GM19238 (cell line): Measurements from ENCODE around the gene STYXL1.
"Not testable (repeated sequence)": the region's sequence is repeated elsewhere in the genome, so short reads cannot be mapped to it uniquely, and the experiment has no call there.

ENCODE experiments used
- DNase-seq: peaks from one replicate; pipeline ENCODE4 v3.0.0; 2011; ENCODE audit warnings: low spot score; ENCODE audit not compliant: insufficient read length

Gene STYXL1

GRCh38 chr7:76065016-76065612, 17.3 kb upstream of the STYXL1 start:
- DNase-seq = no peak

GRCh38 chr7:76064208-76064970, 16.6 kb upstream of the STYXL1 start:
- no peak for DNase-seq

DNA sequence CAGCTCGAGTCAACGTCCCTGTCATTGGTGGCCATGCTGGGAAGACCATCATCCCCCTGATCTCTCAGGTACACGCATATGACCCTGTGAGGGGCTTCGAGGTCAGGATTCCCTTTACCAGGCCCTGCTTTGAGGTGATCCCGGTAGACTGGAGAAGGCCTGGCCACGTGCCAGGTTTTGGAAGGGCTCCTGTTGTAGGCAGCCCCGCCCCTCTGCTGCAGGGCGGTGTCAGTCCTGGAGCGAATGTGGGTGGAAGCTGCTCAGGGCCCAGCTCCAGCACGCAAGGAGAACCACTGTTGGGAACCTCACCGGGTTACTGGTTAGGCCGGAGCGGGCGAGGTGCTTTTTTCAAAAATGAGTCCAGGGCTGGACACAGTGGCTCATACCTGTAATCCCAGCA, 15.7 kb upstream of the STYXL1 start:
- DNase-seq = no peak

GRCh38 chr7:76063114-76063513, 15.3 kb upstream of the STYXL1 start:
- DNase-seq = no peak

DNA sequence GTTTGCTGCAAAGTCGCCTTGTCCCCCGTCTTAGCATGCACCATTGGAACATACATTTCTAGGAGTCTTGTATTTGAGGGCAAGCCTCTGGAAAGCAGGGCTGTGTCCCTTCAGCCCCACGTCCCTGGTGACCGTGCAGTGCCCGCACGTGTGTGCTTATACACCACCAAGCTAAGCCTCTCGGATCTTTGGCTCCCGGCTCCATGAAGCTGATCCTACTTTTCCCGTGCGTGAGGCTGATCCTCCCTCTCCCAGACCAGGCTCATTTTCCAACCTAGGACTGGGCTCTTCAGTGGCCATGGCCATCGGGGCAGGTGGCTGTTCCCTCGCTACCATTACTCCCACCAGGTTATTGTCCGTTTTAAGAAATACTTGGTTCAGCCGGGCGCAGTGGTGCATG, 14.5 kb upstream of the STYXL1 start:
- no peak for DNase-seq

GRCh38 chr7:76060842-76061241, 13.0 kb upstream of the STYXL1 start:
- DNase-seq = no peak

- DNase-seq = not testable (repeated sequence)
Observed at GRCh38 chr7:76058745-76059144, 10.9 kb upstream of the STYXL1 start.

GRCh38 chr7:76057813-76058145, 10.0 kb upstream of the STYXL1 start:
- DNase-seq = no peak

- DNase-seq = no peak
Observed at GRCh38 chr7:76057103-76057812, 9.5 kb upstream of the STYXL1 start.

GRCh38 chr7:76056241-76056640, 8.4 kb upstream of the STYXL1 start:
- DNase-seq = no peak

GRCh38 chr7:76054123-76055120, 6.6 kb upstream of the STYXL1 start:
- DNase-seq = no peak

DNA sequence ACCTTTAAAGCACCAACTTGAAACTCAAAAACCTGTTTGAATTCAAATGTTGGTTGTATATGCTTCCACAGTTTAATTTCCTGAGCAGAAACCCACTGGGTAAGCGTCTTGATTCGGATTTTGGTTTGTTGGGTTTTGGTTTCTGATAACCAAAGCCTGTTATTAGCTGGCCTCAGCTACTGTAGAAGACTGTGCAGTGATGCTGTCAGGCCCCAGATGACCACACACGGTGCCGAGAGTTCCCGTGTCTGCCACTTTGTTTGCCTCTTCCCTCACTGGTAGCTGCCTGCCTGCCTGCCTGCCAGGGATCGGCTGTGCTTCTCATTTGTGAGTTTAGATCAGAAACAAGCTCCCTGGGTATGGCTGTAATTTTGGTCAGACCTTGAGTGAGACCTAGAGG, 5.7 kb upstream of the STYXL1 start:
- DNase-seq = no peak

- not testable (repeated sequence) for DNase-seq
Observed at GRCh38 chr7:76052681-76053080, 4.9 kb upstream of the STYXL1 start.

- DNase-seq = no peak
Observed at GRCh38 chr7:76051840-76052239, 4.0 kb upstream of the STYXL1 start.

DNA sequence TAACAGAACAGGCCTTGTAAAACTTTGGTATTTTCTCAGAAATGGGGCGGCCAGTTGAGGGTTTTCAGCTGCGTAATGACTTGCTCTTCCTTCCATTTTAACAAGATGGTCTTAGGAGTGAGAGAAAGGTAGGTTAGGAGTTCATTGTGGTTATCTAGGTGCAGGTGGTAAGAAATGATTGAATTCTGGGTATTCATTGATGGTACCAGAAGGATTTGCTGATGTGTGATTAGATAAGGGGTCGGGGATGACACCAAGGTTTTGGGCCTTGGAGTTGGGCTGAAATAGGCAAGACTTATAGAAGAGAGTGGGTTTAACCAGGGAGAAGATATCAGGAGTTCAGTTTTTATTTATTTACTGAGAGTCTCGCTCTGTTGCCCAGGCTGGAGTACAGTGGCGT, 2.7 kb upstream of the STYXL1 start:
- no peak for DNase-seq

DNA sequence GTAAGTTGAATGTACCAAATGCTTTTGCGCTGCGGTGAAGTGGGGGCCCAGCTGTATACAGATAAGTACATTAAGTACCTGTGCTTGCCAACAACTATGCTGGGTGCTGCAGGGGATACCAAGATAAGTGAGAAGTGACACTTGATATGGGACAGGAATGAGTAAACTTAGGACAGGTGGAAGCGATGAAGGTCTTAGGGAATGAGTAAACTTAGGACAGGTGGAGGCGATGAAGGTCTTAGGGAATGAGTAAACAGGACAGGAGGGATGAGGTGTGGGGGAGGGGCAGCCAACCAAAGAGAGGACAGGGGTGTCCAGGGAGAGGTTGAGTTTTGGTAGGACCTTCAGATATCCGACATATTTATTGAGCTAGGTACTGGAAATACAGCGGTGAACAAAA, 1.5 kb upstream of the STYXL1 start:
- DNase-seq = no peak

GRCh38 chr7:76048668-76048988, 828 bp upstream of the STYXL1 start:
- peak; percentile 36 for DNase-seq

GRCh38 chr7:76047305-76047810, 442 bp downstream of the STYXL1 start:
- peak; percentile 20 for DNase-seq

GRCh38 chr7:76044375-76044865, 3.4 kb downstream of the STYXL1 start:
- DNase-seq = no peak

DNA sequence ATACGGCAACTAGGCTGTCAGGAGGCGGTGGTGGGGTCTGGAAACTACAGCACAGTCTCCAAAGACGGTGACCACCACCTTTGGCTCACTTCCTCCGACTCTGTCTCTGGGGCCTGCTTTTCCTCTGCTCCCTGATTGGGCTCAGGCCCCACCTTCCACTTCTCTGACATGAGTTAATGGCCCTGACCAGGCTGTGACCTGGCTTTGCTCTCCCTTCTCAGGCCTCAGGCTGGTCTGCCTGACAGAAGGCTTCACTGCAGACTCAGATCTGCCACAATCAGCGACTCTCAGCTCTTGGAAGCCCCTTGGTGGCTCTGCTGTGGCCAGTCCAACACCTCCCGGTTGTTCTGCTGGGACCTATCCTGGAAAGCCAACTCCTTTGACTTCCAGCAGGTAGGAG, 7.7 kb downstream of the STYXL1 start:
- no peak for DNase-seq

DNA sequence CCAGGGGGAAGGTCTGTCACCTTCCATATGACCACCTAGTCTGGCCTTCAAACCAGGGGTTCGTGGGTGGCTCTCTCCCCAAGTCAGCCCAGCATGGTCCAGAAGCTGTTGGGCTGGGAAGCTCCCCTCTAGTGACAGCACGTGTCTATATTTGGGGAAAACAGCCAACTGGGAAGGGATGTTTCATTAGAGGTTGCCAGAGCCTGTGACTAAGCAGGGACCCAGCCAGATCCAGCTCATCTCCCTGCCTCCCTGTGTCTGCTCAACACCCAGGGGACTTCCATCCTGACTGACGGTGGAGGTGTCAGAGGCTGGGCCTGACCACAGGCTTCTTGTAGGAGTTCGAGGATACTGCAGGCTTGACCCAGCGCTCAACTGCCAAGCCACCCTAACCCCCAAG, 10.5 kb downstream of the STYXL1 start:
- no peak for DNase-seq
